Psoas muscle (tissue), 8 donors: ENCODE results near the gene CLDN14. TPM values are rescaled to one million over a fixed set of nuclear protein-coding genes. Genes with fewer than 3 reads are reported as not detected.

Experiments
- ATAC-seq, 4 donors: fragments of 200-7000 bp; cut with Tn5 transposase; one replicate each; pipeline ENCODE4 v1.9.1; 2020; ENCODE audit warnings: moderate library complexity in 3 of 4, mild to moderate bottlenecking in 2 of 4
- DNase-seq, 2 donors: peaks; one replicate each; pipeline ENCODE4 v3.0.0-alpha.2; 2020
- H3K27ac ChIP-seq: fragments of 200-600 bp; one replicate; pipeline ENCODE4 v1.8.0; 2022
- H3K27me3 ChIP-seq, 3 donors: fragments of 200-600 bp in 1 of 3; one replicate each; pipeline versions ENCODE4 v1.6.1 to v1.8.0; 2013 to 2022; ENCODE audit warnings: low read length in 2 of 3, mild to moderate bottlenecking in 2 of 3, moderate library complexity in 1 of 3; ENCODE audit not compliant: insufficient read depth in 3 of 3
- H3K36me3 ChIP-seq, 2 donors: fragments of 200-600 bp in 1 of 2; one replicate each; pipeline versions ENCODE4 v1.6.1 to v1.8.0; 2013 to 2022; ENCODE audit warnings: low read depth in 1 of 2, mild to moderate bottlenecking in 1 of 2, moderate library complexity in 1 of 2; ENCODE audit not compliant: insufficient read depth in 1 of 2
- H3K4me1 ChIP-seq: fragments of 200-600 bp; one replicate; pipeline ENCODE4 v1.8.0; 2022
- H3K4me3 ChIP-seq: fragments of 200-600 bp; one replicate; pipeline ENCODE4 v1.8.0; 2022; ENCODE audit warnings: mild to moderate bottlenecking
- H3K9me3 ChIP-seq: fragments of 200-600 bp; one replicate; pipeline ENCODE4 v1.8.0; 2022
- CTCF ChIP-seq: fragments of 200-600 bp; IDR thresholded peaks from one replicate; pipeline ENCODE4 v1.8.0; 2022; ENCODE audit warnings: antibody characterized with exemption
- WGBS, 3 donors: extraction: QIAGEN DNeasy Blood & Tissue Kit; methylation state at CpG; one replicate each; pipeline versions ENCODE4 v1.1.6 to v1.1.7; 2013; 5-methylcytosine and 5-hydroxymethylcytosine counted together
- intact Hi-C, 2 donors: fragments of 100-400 bp; cut with DNase I; formaldehyde crosslinking; loops; one replicate each; pipeline versions ENCODE4 v1.11.0 to v1.14.2; 2022
- long read RNA-seq, 2 donors: library from polyadenylated mRNA; unstranded; transcript quantifications; one replicate each; pipeline ENCODE4 v2.0.0, GENCODE V29; 2021
- polyA plus RNA-seq, 3 donors: library from polyadenylated mRNA; stranded (reverse); fragments of 200-250 nt; gene quantifications; one replicate each; pipeline ENCODE4 v1.2.3, GENCODE V29; 2013
- total RNA-seq, 4 donors: library from RNA; stranded (reverse); fragmentation: NEBNext Ultra II Directional in 2 of 4; extraction: Animal tissue kit (Norgen Biotek cat#: 25700) in 2 of 4; gene quantifications; one replicate each; pipeline versions ENCODE4 v1.2.1 to v1.2.4, GENCODE V29; 2021 to 2023
- donor health status: healthy with polysubstance abuse.
- donor health status: DM: no; HTN: no; CAD: no; lungs with moderate emphysema.
- donor health status: Bipolar disorder and iron deficiency.
- donor health status: healthy.
- donor health status: DM: yes; HTN: yes; CAD: no.
- donor health status: DM: no; HTN: no; CAD: no.
- donor health status: DM: no; HTN: no; CAD: no.
- donor health status: DM: yes; HTN: yes; CAD: no.

Gene CLDN14, protein sequence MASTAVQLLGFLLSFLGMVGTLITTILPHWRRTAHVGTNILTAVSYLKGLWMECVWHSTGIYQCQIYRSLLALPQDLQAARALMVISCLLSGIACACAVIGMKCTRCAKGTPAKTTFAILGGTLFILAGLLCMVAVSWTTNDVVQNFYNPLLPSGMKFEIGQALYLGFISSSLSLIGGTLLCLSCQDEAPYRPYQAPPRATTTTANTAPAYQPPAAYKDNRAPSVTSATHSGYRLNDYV
- not detected for total RNA-seq
- polyA plus RNA-seq = under 1 TPM; 0.04 to 0.31 (median 0.07) TPM
- long read RNA-seq, donor 1 = 0 reads
- long read RNA-seq, donor 2, partial matches to known transcripts = 0 of 4 reads
- long read RNA-seq, donor 2, other reads (novel, unspliced or antisense) = 4 of 4 reads

DNA sequence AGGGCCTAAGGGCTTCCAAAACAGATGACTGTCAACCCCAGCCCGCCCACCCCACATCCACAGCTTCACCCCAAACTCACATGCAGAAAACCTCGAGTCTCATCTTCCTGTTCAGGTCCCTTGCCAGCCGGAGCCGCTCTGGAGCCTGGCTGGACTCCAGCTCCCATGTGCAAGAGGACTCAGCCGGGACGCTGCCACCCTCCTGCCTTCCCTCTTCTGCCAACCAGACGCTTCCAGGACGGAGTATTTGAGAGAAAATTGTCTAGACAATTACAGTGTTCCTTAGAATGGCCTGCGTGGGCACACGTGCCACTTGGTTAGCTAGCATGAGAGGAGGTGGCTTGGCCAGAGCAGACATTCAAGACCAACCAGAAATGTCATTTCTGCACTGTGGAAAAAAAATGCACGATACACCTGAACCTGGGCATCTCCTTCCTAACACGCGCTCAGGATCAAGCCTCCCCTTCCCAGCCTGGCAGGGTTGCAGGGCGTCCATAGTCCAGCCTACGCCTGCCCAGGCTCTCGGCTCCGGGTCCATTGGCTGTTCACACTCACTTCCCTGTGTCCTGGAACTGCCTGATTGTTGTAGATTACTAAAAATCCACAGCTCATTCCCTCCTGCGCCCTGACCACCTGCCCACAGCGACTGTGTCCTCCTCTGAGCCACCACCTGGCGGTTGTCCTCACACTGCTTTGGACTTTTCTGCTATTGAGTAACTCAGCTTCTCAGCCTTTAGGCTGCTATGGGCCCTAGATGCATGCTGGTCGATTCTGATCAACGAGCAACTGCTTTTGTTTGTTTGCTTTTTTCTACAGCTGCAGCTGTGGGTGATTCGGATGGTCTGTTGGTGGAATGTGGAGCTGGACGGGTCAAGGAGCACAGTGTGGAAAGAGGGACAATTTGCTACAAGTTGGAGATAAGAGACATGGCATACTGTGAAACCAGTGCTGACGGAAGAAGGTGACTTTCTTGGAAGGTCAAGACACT is at the start of gene CLDN14:
CLDN14 (minus strand) TSS at position 708 of the 988 bp plus-strand sequence. CDS start 18,427 bp downstream, outside the sequence.
- H3K27ac ChIP-seq = no peak within 1 kb of the TSS
- no peak within 1 kb of the TSS for H3K4me3 ChIP-seq
- no peaks in the 10 kb centered on the region for H3K36me3 ChIP-seq
- WGBS, 3 donors = 44 to 52% (median 51%) methylated on average over 25 of the region's 25 CpGs
- TF ChIP-seq CTCF = no peak
- H3K27me3 ChIP-seq = no peaks in the 10 kb centered on the region
- DNase-seq = peak; percentile 23 to 72
- H3K9me3 ChIP-seq = no peaks in the 10 kb centered on the region
- intact Hi-C loops = no loop called here
- H3K4me1 ChIP-seq = peaks cover 3% of the 10 kb centered on the region
- ATAC-seq = peak in 2 of 4 donors; percentile 61 to 75

GRCh38 chr21:36528716-36529115 is 48.8 kb upstream of the CLDN14 start:
- Histone ChIP-seq H3K4me3 (no peak overlapping the region), H3K36me3 (no peaks in the 10 kb centered on the region), H3K27ac (no peak overlapping the region), H3K4me1 (peaks cover 5% of the 10 kb centered on the region), H3K9me3 (no peaks in the 10 kb centered on the region), H3K27me3 (peaks cover 2 to 29% (median 4%) of the 10 kb centered on the region in 3 donors)
- DNase-seq = no peak
- TF ChIP-seq CTCF = no peak
- no peak for ATAC-seq
- 68 to 80% (median 68%) methylated on average over 6 of the region's 6 CpGs for WGBS, 3 donors
- intact Hi-C loops = no loop called here

DNA sequence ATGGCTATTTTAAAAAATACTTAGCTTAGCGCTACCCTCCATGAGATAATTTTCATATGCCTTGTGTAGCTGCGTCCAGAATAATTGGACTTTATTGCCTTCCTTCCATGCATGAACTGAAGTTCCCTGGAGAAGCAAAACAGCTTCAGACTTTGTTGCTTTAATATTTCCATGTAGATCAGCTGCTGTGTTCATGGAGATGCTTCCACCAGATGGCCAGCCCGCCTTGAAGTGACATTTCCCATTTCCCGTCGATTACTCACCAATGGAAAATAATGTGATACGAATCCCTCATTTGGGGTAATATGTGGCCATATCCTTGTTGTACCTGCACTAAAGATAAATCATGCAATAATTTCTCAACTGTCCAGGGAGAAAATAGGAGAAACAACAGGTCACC is 47.4 kb upstream of the CLDN14 start:
- Histone ChIP-seq H3K4me1 (peaks cover 5% of the 10 kb centered on the region), H3K4me3 (no peak overlapping the region), H3K27me3 (peaks cover 2 to 21% (median 4%) of the 10 kb centered on the region in 3 donors), H3K27ac (no peak overlapping the region), H3K36me3 (no peaks in the 10 kb centered on the region), H3K9me3 (no peaks in the 10 kb centered on the region)
- ATAC-seq (no peak), DNase-seq (no peak)
- intact Hi-C loops = no loop called here
- WGBS, 3 donors = 47 to 49% (median 49%) methylated on average over 6 of the region's 6 CpGs
- TF ChIP-seq CTCF = no peak

DNA sequence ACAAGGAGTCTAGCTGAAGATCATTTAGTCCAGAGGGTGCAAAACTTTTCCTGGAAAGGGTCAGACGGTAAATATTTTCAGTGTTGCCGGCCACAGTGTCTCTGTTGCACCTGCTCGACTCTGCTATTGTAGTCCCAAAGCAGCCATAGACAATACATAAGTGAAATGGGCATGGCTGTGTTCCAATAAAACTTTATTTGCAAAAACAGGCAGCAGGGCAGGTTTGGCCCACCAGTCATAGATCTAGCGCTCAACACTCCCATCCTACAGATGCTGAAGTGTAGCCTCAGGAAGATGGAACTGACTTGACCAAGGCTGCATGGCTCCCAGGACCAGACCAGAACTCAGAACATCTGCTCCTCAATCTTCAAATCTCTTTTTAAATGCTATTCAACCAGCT is 46.2 kb upstream of the CLDN14 start:
- no peak for TF ChIP-seq CTCF
- Histone ChIP-seq H3K36me3 (no peaks in the 10 kb centered on the region), H3K27ac (no peak overlapping the region), H3K4me1 (peaks cover 5% of the 10 kb centered on the region), H3K4me3 (no peak overlapping the region), H3K27me3 (peaks cover 2 to 14% (median 4%) of the 10 kb centered on the region in 3 donors), H3K9me3 (no peaks in the 10 kb centered on the region)
- 86 to 90% (median 87%) methylated on average over 4 of the region's 4 CpGs for WGBS, 3 donors
- DNase-seq = no peak
- intact Hi-C loops = no loop called here
- ATAC-seq = no peak
